ENCODE results near the gene APLF. TPM values are rescaled to one million over a fixed set of nuclear protein-coding genes. Genes with fewer than 3 reads are reported as not detected.

The APLF gene
- total RNA-seq = 10.6 and 11.6 TPM in 2 replicates
- long read RNA-seq, transcript APLF-201 (10 exons, 3,847 nt) = major isoform, 13 of 18 reads
- long read RNA-seq, partial matches to known transcripts = 3 of 18 reads
- long read RNA-seq, other reads (novel, unspliced or antisense) = 2 of 18 reads

- Mint-ChIP-seq H3K9me3 (ENCODE audit: low read depth) (no peaks in the 10 kb centered on the region), H3K27me3 (no peaks in the 10 kb centered on the region), H3K4me3 (ENCODE audit: low read depth) (peak within 1 kb of the TSS; percentile 97), H3K36me3 (ENCODE audit: insufficient read depth) (no peaks in the 10 kb centered on the region), H3K27ac (peak within 1 kb of the TSS; percentile 97), H3K4me1 (ENCODE audit: low read depth) (peaks cover 23% of the 10 kb centered on the region)
- peak; percentile 91 for DNase-seq (ENCODE audit: low spot score, unreplicated experiment)
- no peak for TF ChIP-seq CTCF (IDR thresholded peaks at IDR 0.05; ENCODE audit: unreplicated experiment)
Observed at GRCh38 chr2:68467077-68467960, at the start of gene APLF, which contains the start of gene FBXO48. APLF (plus strand) TSS chr2:68467585; CDS start chr2:68467732, 147 bp downstream. FBXO48 (minus strand) TSS chr2:68467294; CDS start chr2:68465145, 2,149 bp downstream.

GRCh38 chr2:68417926-68418325, 49.5 kb upstream of the APLF start:
- Mint-ChIP-seq H3K27ac (no peak overlapping the region), H3K27me3 (peaks cover 24% of the 10 kb centered on the region), H3K4me1 (ENCODE audit: low read depth) (peaks cover 7% of the 10 kb centered on the region), H3K36me3 (ENCODE audit: insufficient read depth) (no peaks in the 10 kb centered on the region), H3K4me3 (ENCODE audit: low read depth) (no peak overlapping the region), H3K9me3 (ENCODE audit: low read depth) (no peaks in the 10 kb centered on the region)
- TF ChIP-seq CTCF (IDR thresholded peaks at IDR 0.05; ENCODE audit: unreplicated experiment) = no peak
- DNase-seq (ENCODE audit: low spot score, unreplicated experiment) = no peak

- H3K9me3 Mint-ChIP-seq (ENCODE audit: low read depth) = no peaks in the 10 kb centered on the region
- no peaks in the 10 kb centered on the region for H3K36me3 Mint-ChIP-seq (ENCODE audit: insufficient read depth)
- no peak overlapping the region for H3K4me3 Mint-ChIP-seq (ENCODE audit: low read depth)
- no peak for TF ChIP-seq CTCF (IDR thresholded peaks at IDR 0.05; ENCODE audit: unreplicated experiment)
- H3K27ac Mint-ChIP-seq = no peak overlapping the region
- no peak for DNase-seq (ENCODE audit: low spot score, unreplicated experiment)
- H3K4me1 Mint-ChIP-seq (ENCODE audit: low read depth) = peaks cover 7% of the 10 kb centered on the region
- H3K27me3 Mint-ChIP-seq = peaks cover 24% of the 10 kb centered on the region
Observed at GRCh38 chr2:68418419-68418818, 49.0 kb upstream of the APLF start.

- peaks cover 24% of the 10 kb centered on the region for H3K27me3 Mint-ChIP-seq
- no peak overlapping the region for H3K27ac Mint-ChIP-seq
- H3K4me3 Mint-ChIP-seq (ENCODE audit: low read depth) = no peak overlapping the region
- no peak for DNase-seq (ENCODE audit: low spot score, unreplicated experiment)
- peaks cover 7% of the 10 kb centered on the region for H3K4me1 Mint-ChIP-seq (ENCODE audit: low read depth)
- H3K36me3 Mint-ChIP-seq (ENCODE audit: insufficient read depth) = no peaks in the 10 kb centered on the region
- TF ChIP-seq CTCF (IDR thresholded peaks at IDR 0.05; ENCODE audit: unreplicated experiment) = no peak
- no peaks in the 10 kb centered on the region for H3K9me3 Mint-ChIP-seq (ENCODE audit: low read depth)
Observed at GRCh38 chr2:68418855-68419254, 48.5 kb upstream of the APLF start.

- no peak overlapping the region for H3K4me3 Mint-ChIP-seq (ENCODE audit: low read depth)
- no peak for DNase-seq (ENCODE audit: low spot score, unreplicated experiment)
- H3K36me3 Mint-ChIP-seq (ENCODE audit: insufficient read depth) = no peaks in the 10 kb centered on the region
- H3K9me3 Mint-ChIP-seq (ENCODE audit: low read depth) = no peaks in the 10 kb centered on the region
- H3K27me3 Mint-ChIP-seq = peaks cover 24% of the 10 kb centered on the region
- peaks cover 5% of the 10 kb centered on the region for H3K4me1 Mint-ChIP-seq (ENCODE audit: low read depth)
- H3K27ac Mint-ChIP-seq = no peak overlapping the region
- no peak for TF ChIP-seq CTCF (IDR thresholded peaks at IDR 0.05; ENCODE audit: unreplicated experiment)
Observed at GRCh38 chr2:68420254-68420910, 47.0 kb upstream of the APLF start.
